Daoy (cell line): ENCODE results near the gene TIMM9. TPM values are rescaled to one million over a fixed set of nuclear protein-coding genes. Genes with fewer than 3 reads are reported as not detected.
"Not testable (repeated sequence)": the region's sequence is repeated elsewhere in the genome, so short reads cannot be mapped to it uniquely, and the experiment has no call there.

Source experiments
- DNase-seq: peaks from one replicate; pipeline ENCODE4 v3.0.0-alpha.2; 2015; ENCODE audit warnings: low read depth
- total RNA-seq: library from RNA; depleted of rRNA; stranded (reverse); fragments of >200 nt; shearing (Covaris generic); gene quantifications from 2 replicates; pipeline ENCODE4 v1.2.3, GENCODE V29; 2014; rRNA removed

TIMM9 gene
- total RNA-seq: 37.1 and 62.6 TPM in 2 replicates

- DNase-seq: peak; percentile 99
Observed at GRCh38 chr14:58427281-58428117, at the start of gene TIMM9, which contains the start of gene KIAA0586. TIMM9 (minus strand) TSS chr14:58427531; CDS start chr14:58411945, 15,586 bp downstream. KIAA0586 (plus strand) TSS chr14:58427719; CDS start chr14:58428265, 546 bp downstream.

GRCh38 chr14:58476320-58476719, 49.0 kb upstream of the TIMM9 start:
- no peak for DNase-seq

GRCh38 chr14:58469309-58469708, 42.0 kb upstream of the TIMM9 start:
- no peak for DNase-seq

GRCh38 chr14:58467575-58467974, 40.2 kb upstream of the TIMM9 start:
- DNase-seq: no peak

DNA sequence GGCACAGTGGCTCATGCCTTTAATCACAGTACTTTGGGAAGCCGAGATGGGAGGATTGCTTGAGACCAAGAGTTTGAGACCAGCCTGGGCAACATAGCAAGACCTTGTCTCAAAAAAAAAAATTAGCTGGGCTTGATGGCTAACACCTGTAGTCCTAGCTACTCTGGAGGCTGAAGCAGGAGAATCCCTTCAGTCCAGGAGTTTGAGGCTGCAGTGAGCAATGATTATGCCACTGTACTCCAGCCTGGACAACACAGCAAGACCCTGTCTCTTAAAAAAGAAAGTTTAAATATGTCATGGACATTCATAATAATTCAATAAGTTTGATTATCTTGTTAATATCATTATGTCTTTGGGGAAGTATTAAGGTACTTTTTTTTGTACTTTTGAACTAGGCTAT, 39.1 kb upstream of the TIMM9 start:
- no peak for DNase-seq

- DNase-seq: peak; percentile 24
Observed at GRCh38 chr14:58465421-58465820, 38.1 kb upstream of the TIMM9 start.

GRCh38 chr14:58464652-58465051, 37.3 kb upstream of the TIMM9 start:
- no peak for DNase-seq

GRCh38 chr14:58463147-58463546, 35.8 kb upstream of the TIMM9 start:
- DNase-seq: no peak

GRCh38 chr14:58460772-58461171, 33.4 kb upstream of the TIMM9 start:
- no peak for DNase-seq

GRCh38 chr14:58455593-58456265, 28.4 kb upstream of the TIMM9 start:
- DNase-seq: peak; percentile 68

DNA sequence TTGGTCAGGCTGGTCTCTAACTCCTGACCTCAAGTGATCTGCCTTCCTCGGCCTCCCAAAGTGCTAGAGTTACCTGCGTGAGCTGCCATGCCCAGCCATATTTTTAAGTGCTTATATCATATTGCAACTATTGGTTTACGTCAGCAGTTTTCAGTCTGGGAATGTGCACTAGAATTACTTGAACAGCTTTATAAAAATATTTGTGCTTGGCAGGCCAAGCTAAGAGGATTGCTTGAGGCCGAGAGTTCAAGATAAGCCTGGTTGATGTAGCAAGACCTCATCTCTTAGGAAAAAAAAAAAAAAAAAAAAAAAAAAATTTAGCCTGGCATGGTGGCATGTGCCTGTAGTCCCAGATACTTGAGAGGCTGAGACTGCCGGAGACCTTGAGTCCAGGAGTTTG, 17.3 kb upstream of the TIMM9 start:
- no peak for DNase-seq

- DNase-seq: no peak
Observed at GRCh38 chr14:58439476-58439875, 12.1 kb upstream of the TIMM9 start.

DNA sequence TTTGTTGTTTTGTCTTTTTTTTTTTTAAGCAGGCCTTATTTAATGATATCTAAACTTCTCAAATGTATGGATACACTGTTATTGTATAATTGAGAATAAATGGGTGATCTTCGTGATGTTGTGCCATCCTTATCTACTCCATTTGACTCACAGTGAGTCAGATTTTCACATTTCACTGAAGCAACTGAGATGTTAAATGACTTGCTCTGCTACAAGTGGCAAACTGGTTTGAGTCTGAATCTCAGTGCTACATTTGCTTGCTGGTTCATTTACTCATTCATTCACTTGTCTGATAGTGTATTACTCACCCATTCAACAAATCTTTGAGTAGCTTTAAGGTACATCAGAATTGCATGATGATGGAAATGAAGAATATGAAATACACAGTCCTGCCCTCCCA, 2.8 kb upstream of the TIMM9 start:
- peak; percentile 71 for DNase-seq

DNA sequence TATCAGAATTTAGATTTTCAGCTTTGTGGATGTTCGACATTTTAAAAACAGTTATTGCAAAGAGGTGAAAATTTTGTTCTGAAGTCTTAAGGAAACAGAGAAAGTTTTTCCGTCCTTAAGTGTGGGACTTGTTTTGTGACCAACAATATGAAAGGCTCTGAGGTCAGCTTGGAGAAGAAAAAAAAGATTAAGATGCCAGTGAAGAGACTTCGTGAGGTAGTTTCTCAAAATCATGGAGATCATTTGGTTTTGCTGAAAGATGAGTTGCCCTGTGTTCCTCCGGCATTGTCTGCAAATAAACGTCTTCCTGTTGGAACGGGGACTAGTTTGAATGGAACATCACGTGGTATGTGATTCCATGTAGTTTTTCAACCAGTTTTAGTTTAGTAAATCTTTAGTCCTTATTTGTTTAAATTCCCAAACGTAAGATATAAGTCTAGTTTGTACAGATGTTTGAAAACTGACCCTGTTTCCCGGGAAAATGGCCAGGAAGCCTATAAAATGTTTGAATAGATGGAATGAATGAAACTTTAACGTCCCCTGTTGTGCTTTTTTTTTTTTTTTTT, 870 bp upstream of the TIMM9 start:
- DNase-seq: peak; percentile 70

DNA sequence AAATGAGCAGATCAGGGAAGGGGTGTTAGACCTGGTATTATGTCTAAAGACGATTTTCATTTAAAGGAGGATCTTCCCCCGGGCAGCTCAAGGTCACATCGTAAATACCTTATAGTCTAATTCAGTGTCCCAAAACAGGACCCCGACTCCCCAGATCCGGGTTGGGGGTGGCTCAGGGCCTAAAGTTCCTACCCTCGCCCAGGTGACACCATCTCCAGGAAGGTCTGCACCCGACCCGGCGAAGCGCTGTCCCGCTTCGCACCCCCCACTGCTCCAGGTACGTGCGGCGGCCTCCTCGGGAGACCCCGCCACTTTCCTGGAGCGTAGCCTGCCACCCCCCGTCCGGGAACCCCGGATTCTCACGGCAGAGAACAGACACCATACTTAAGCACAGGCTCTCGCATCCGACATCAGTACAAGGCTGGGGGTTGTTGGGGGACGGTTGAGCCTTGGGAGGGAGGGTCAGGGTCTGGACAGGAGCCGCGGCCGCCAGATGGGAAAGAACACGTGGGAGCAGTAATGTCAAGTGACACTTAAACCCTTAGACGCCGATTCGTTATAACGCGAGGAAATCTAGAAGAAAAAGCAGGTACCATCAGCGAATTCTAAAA, 556 bp downstream of the TIMM9 start:
- peak; percentile 73 for DNase-seq

GRCh38 chr14:58416934-58417333, 10.4 kb downstream of the TIMM9 start:
- DNase-seq: not testable (repeated sequence)

DNA sequence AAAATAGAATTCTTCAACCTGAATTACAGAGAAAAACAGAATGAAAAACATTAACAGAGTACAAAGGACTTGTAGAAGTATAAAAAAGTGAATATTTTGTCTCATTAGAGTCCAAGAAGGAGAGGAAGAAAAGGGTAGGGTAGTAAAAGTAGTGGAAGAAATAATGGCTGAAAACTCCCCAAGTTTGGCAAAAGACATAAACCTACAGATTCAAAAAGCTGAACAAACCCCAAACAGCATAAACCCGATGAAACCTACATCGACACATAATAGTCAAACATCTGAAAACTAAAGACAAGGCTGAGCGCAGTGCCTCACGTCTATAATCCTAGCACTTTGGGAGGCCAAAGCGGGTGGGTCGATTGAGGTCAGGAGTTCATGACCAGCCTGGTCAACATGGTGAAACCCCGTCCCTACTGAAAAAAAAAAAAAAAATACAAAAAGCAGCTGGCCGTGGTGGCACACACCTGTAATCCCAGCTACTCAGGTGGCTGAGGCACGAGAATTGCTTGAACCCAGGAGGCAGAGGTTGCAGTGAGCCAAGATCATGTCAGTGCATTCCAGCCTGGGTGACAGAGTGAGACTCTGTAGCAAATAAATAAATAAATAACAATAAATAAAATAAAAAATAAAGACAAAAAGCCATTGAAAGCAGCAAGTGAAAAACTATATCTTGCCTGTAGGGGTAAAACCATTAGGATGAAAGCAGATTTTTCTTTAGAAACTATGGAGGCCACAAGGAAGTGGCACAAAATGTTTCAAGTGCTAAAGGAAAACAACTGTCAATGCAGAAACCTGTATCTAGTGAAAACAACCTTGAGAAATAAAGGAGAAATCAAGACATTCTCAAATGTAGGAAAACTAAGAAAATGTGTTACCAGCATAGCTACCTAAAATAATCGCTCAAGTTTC, 11.4 kb downstream of the TIMM9 start:
- no peak for DNase-seq

DNA sequence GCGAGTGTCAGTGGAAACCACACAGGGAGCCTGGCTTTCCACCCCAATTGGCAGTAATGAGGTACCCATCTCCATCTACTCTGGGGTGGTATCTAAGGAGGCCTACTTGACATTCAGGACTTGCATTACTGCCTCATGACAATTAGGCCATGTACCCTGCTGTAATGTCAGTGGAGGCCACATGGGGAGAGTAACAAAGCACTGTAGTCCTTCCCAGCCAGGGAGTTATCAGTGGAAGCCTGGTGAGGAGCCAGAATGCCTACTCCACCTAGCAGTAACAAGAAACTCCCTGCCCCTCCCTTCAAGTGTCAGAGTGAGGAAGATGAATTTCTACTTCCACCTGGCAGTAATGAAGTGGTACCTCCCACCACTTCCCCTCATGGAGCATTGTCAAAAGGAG, 12.5 kb downstream of the TIMM9 start:
- DNase-seq: no peak

DNA sequence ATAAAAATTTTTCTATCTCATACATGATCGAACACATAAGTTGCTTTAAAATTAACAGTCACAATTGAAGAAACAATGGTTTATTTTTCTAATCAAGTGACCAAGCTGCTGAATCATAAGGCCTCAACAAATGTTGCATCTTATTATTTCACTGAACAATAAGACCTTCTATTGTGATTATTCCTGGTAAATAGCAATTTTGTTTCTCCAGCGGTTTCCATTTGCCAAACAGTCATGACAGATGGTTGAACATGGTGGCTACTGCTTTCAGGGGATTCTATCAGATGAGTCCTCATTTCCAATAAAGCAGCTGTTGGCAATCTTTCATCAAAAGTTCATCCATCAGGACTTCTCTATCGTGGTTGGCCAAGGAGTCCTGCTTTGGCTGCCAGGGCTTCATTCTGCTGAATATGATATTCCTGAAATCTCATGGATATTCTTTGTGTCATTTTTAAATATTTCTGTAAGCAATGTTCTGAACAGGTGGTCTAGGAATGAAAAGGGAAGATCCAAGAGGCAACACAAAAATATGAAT, 18.6 kb downstream of the TIMM9 start:
- DNase-seq: no peak

- no peak for DNase-seq
Observed at GRCh38 chr14:58401587-58401986, 25.7 kb downstream of the TIMM9 start.

DNA sequence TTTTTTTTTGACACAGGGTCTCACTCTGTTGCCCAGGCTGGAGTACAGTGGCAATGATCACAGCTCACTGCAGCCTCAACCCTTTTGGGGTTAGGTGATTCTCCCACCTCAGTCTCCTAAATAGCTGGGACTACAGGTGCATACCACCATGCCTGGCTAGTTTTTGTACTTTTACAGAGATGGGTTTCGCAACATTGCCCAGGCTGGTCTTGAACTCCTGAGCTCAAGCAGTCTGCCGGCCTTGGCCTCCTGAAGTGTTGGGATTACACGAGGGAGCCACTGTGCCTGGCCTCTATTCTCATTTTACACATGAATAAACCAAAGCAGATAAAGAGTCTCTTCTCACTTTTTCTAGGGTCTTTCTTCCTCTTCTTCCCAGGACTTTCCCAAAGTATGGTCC, 28.4 kb downstream of the TIMM9 start:
- no peak for DNase-seq
